ENCODE results near the gene DUS3L.
A peak's percentile ranks its signal among the peaks of the same experiment; 100 is the strongest.

The DUS3L gene

GRCh38 chr19:5790559-5791520, at the start of gene DUS3L:
TSS of gene DUS3L (minus strand) at chr19:5791163. CDS start at chr19:5791141, 22 bp downstream.
- DNase-seq (ENCODE audit: low read depth in 3 of 3): peak; percentile 92 to 95 (median 94)

DNA sequence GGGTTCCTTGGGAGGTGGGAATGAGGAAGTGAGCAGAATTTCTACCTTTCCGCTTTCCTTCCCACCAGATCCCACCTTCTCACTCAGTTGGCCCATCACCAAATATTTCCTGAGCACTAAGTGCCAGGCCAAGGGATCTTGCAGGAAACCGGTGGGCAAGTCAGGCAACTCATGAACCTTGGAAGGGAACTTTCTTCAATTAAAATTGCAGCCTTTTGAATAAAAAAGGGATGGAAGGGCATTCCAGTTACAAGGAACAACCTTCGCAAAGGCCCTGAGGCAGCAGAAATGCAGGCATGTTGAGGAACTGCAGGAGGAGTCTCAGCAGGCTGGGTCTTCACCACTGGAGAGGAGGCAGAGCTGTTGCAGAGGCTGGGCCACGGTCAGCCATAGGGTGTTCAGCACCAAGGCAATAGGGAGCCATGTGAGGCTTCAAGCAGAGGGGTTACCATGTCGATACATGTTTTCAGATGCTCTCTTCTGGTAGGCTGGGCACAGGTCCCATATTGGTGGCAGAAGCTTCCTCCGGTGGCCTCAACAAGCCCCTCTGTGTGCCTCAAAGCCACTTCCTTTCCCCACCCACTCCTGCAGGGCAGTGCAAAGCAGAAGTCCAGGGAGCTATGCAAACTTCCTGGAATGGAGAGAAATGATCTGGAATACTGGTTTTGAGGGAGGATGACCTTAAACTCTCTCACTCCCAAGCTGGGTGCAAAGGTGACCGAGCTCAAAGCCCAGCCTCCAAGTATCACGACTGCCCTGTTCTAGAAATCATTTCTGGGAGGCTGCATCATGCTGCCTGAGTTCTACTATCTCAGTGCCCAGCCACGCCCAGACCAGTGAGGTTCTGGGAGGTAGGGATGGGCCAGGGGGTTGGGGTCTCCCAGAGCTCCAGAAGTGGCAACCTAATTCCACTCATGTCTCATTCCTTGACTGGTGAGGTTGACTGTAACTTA, 48.4 kb upstream of the DUS3L start, which contains the start of gene FUT6:
FUT6 (minus strand) TSS at position 638 of the 953 bp plus-strand sequence. CDS start 7,135 bp downstream, outside the sequence.
- DNase-seq (ENCODE audit: low read depth in 3 of 3): no peak

DNA sequence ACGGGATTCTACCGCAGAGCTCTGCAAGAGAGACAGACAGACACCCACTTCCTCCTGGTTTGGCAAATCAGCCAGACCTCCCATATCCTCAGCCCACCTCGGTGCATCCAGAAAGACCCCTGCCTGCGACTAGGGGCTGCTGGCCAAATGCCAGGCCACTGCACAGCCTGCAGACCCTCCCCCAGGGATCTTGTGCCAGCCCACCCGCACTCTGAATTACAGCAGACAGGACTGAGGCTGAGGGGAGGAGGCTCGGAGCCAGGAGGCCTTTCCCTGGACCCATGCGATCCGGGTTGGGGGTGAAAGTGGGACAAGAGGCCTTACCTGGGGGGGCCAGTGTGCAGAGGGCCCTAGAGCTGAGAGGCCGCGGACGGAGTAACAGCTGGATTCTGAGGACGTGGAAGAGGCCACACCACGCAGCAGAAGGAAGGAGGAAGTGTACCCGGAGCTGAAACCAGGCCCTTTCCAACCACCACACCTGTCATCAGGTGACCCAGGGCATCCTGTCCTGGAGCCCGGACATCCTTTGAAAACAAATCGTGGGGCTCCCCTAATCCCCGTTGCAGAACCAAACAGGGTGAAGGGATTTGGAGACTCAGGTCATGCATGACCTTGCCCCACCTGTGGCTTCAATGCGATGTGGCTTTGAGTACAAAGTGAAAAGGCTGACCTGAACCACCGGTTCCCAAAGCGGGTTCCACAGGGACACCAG, 47.5 kb upstream of the DUS3L start:
- no peak for DNase-seq (ENCODE audit: low read depth in 3 of 3)

GRCh38 chr19:5837761-5838352, 46.9 kb upstream of the DUS3L start:
- no peak for DNase-seq (ENCODE audit: low read depth in 3 of 3)

DNA sequence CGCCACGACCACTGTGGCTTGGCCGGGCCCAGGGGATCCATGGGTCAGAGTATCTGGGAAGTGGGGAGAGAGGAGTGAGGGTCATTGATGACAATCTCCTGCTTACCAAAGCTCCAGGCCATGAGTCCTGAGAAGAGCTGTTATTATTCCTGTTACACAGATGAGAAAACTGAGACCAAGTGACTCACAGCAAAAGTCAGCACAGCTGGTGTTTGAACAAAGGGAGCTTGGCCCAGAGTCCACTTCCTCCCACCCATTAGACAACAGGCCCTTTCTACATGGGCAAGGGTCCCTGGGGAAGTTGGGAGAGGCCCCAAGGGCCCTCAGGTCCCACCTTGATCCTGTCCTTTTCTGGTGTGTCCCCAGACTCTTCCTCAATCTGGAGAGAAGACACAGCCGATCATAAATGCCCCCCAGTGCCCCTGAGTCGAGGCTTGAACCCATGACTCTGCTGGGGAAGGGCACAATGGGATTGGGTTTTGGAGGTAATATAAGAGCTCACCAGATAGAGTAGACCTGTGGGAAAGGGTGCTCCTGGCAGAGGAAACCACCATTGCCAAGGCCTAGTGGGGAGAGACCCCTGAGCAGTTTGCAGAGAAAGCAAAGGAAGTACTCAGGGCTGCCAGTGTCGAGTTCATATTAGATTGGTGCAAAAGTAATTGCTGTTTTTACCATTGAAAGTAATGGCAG, 41.7 kb upstream of the DUS3L start:
- DNase-seq (ENCODE audit: low read depth in 3 of 3): no peak

- no peak for DNase-seq (ENCODE audit: low read depth in 3 of 3)
Measured at GRCh38 chr19:5832061-5832460, 41.1 kb upstream of the DUS3L start.

DNA sequence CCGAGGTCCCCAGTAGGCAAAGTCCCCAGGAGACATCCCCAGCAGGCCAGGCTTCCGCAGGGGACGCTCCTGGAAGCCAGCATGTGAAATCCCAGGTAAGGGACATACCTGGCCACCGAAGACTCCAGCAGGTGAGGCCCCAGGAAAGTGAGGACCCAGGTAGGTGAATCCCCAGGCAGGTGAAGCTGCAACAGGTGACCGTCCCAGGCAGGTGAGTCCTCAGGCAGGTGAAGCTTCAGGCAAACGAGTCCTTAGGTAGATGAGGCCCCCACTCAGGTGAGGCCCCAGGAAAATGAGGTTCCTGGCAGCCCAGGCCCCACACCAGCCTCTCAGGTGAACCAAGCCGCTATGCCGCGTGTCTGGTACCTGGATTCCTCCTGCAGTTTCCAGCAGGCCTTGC, 40.2 kb upstream of the DUS3L start:
- DNase-seq (ENCODE audit: low read depth in 3 of 3): no peak

- DNase-seq (ENCODE audit: low read depth in 3 of 3): no peak
Measured at GRCh38 chr19:5829567-5830310, 38.8 kb upstream of the DUS3L start.

DNA sequence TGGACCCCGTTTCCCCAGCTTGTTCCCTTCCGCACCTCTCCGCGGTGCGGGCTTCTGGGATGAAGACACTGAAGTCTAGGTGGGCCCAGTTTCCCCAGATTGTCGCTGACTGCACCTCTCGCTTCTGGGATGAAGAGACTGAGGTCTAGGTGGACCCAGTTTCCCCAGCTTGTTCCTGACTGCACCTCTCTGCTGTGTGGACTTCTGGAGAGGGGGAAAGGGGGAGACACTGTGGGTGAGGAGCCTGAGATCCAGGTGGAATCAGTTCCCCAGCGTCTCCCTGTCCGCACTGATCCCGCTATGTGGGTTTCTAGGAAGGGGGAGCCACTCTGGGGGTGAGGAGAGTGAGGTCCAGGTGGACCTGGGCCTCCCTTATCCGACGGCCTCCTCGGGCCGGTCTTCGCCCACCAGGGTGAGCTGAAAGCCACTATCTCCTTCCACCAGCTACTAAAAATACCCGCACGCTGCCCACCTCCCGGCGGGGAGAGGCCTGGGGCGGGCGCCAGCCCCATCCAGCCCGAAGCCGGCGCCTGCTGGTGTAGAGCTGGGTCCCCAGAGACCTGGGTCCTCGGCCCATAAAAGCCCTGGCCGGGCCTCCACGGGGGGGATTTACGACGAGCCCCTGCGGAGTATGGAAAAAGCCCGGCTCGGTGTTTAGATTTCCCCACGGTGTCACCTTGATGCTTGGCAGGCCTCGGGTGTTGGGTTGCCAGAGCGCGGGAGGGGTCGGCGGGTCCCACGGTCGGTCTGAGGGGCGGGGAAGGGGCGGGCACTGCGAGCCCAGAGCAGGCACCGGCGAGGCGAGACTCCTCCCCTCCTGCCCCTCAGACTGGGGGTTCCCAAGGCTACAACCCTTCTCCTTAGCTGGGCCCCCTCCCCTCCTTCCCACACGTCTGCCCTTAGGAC, 38.0 kb upstream of the DUS3L start:
- DNase-seq (ENCODE audit: low read depth in 3 of 3): peak in 1 of 3 experiments; percentile 13

GRCh38 chr19:5827891-5828660, 37.1 kb upstream of the DUS3L start:
- peak; percentile 86 to 92 (median 91) for DNase-seq (ENCODE audit: low read depth in 3 of 3)

GRCh38 chr19:5827342-5827890, 36.5 kb upstream of the DUS3L start:
- no peak for DNase-seq (ENCODE audit: low read depth in 3 of 3)

DNA sequence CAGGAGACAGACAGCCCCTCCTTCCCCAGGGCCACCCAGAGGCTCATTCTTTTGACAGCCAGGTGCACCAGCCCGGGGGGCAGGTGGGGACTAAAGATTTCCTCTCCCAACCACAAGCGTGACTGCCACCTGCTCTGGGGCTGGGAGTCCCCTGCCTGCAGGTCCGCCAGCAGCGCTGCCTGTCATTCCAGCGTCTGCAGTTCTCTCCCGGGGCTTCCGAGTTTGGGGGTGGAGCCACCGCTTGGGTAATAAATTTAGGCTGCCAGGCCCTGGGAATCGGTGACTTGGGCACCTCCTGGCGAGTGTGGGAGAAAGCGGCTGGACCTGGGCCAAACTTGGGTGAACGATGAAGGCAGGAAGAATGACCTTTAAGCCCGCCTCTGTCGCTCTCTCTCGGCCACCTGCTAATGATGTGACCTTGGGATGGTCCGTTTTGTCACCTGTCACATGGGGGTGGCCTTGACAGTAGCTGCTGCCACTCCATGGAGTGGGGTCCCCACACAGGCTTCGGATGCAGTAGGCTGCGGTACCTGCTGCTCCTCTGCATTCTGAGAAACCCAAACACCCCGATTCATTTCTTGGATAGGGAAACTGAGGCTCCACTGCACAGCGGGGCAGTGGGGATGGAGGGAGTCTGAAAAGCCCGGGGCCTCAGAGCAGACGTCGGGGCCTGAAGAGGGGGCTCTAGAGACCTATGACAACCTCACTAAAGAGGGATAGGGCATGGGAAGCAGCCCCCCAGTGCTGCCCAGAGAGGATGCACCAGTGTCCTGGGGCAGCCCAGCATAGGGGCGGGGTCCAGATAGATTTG, 35.8 kb upstream of the DUS3L start:
- no peak for DNase-seq (ENCODE audit: low read depth in 3 of 3)

DNA sequence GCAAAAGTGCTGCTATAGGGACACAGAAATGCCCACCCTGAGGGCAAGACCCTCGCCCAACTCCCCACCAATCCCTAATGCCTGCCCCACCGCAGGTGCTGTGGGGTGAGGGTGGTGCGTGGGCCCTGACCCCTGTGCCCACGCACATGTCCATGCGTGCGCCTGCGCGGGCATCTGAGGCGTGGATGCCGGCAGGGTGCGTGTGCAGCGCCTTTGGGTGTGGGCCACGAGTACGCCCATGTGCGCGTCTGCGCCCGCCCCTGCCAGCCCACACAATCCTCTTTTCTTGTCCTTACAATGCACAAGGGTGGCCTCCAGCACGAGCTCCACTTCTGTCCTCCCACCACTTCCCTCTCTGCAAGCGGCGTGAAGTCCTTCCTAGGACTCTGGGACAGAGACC, 34.2 kb upstream of the DUS3L start:
- DNase-seq (ENCODE audit: low read depth in 3 of 3): no peak

DNA sequence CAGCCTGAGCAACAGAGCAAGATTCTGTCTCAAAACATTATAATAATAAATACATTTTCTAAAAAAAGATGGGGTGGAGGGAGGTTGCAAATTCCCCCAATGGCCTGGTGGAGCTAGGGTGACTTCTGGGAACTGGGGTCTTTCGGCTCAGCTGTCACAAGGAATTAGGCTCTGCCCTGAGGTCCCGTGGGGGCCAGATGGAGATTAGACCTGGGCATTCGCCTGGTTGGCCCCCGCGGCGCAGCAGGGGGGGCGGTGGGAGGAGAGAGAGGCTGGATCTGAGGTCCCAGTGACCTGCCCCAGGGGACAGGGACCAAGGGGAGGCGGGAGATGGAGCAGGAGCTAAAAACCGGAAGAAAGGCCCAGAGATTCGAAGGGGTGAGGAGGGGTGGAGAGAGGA, 33.8 kb upstream of the DUS3L start:
- DNase-seq (ENCODE audit: low read depth in 3 of 3): no peak

DNA sequence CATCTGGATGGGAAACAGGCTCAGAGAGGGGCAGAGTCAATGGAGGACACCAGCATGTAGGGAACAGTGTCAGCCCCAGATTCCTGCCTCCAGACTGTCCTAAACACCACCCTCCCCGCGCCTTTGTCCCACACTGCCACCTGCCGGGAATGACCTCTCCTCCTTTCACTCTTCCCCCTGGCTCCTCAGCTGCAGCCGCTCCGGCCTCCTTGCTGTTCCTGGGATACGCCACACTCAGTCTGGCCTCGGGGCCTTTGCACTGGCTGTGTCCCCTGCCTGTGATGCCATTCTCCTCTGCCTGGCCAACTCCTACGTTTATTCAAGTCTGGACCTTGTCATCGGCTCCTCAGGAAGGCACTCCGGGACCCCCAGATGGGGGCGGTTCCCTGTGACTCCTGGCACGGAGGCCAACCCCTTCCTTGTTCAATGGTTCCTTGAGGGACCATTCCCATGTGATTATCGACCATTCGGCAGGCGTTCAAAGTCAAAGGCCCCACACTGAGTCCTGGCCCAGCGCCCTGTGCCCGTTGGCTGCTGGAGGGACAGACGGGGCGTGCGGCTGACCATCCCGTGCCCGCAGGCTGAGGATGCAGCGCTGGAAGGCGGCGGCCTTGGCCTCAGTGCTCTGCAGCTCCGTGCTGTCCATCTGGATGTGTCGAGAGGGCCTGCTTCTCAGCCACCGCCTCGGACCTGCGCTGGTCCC, 32.8 kb upstream of the DUS3L start:
- DNase-seq (ENCODE audit: low read depth in 3 of 3): no peak

- DNase-seq (ENCODE audit: low read depth in 3 of 3): no peak
Measured at GRCh38 chr19:5822181-5822844, 31.4 kb upstream of the DUS3L start.
